NCI-H2227 (cell line): ENCODE data around the gene HLA-E.
"Not testable (repeated sequence)": the region's sequence is repeated elsewhere in the genome, so short reads cannot be mapped to it uniquely, and the experiment has no call there.

Experiments
- DNase-seq: peaks from one replicate; lab custom pipeline; 2025; ENCODE audit not compliant: unreplicated experiment; lab: John Stamatoyannopoulos, UW

The HLA-E gene

DNA sequence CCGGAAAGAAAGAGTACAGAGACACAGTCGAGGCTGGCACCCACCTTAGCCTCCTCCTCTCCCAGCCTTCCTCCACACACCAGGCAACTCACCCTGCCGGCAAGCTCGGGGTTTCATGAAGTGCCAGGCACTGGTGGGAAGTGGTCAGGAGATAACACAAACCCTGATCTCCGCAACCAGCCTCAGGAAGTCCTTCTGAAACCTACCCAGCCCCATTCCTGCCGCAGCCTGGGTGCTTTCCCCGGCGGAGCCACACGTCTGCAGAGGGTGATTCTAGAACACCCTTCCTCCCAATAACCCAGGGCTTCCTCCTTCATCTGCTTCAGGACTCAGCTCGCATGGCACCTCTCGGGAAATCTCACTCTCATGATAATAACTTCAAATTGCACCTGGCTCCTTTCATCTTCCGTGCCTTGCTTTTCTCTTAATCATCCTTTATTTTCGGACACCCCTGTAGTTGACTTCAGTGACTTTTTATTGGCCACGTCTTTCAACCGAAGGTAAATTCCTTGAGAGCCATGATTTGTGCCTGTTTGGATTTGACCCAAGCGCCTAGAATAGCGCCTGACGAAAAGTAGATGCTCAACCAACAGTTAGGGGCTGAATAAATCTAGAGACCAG lies 8.7 kb upstream of the HLA-E start:
- no peak for DNase-seq

DNA sequence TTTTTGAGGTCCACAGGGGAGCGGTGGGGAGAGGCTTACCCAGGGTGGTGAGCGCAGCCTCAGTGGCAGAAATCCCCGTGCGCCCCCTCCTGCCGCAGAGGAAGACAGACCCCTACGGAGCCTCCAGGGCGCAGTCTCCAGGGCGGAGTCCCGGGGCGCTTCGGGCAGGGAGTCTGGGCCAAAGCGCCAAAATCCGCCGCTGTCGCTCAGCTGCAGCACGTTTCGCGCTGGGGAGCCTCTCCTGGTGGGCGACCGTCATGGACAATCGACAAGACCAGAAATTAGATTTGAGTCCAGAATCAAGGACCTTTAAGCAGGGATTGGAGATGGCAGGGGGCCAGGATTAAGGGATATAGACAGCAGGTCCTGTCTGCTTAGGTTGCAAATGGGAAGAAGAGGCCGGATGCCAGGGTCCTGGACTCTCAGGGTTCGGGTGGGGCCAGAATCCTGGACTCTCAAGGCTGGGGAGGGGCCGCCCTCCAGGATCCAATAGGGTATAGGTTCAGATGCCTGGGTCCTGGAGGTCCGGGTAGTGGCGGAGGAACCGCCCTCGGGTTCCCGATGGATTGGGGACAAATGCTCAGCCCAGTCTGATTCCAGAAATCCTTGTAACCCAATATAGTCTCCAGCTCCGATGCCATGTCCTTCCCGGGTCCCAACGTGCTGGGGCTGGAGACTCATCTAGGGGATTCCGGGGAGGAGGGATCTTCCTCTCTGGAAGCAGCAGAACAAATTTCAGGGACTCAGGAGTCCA lies 7.9 kb upstream of the HLA-E start:
- DNase-seq, result no peak

DNA sequence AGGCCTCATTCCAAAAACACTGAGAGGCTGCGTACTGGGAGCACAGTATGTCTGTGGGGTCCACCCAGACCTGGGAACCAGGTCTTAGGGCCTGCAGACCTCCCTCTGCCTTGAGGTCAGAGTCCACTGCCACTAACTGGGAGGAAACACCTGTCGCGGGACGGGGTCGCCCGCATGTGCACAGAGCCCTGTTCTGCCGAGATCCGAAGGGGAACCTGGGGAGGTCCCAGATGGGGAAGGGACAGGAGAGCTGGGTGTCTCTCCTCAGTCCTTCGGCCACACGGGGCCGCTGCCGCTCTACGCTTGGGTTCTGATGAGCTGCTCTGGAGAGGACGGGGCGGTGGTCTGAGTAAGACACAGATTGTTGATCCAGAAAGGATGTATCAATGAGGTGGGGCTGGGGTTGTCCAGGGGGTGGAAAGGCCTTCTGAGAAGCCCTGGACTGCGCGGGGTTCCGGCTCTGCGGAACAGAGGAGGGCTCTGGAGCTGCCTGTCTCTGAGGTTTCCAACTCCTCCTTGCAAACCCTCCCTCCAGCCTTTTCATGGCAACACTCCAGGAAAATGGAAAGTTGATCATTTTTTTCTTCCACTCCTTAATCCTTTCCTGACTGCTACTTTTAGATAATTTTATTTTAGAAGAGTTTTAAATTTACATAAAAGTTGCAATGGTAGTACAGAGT lies 7.2 kb upstream of the HLA-E start:
- peak; percentile 75 for DNase-seq

DNA sequence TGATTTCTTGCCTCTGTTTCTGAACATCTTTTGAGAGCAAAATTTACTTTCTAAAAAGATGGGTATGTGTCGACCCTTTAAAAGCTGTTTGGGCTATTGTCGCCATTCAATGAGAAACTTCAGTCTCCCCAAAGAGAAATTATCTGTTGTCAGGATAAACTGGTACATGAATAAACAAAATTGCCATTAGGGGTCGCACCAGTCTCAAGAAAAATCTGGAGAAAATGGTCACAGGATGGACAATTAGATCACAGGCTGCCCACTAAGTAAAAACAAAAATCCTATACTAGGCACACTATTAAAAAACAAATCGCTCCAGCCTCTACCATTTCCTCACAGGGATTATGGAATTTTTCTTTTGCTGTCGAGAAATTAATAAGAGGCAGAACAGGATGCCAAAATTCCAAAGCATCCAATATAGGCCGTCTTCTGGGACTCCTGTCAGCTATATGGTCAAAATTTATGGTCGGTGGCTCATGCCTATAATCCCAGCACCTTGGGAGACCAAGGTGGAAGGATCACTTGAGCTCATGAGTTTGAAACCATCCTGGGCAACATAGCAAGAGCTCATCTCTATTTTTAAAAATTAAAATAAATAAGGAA lies 5.5 kb upstream of the HLA-E start:
- peak; percentile 62 for DNase-seq

DNA sequence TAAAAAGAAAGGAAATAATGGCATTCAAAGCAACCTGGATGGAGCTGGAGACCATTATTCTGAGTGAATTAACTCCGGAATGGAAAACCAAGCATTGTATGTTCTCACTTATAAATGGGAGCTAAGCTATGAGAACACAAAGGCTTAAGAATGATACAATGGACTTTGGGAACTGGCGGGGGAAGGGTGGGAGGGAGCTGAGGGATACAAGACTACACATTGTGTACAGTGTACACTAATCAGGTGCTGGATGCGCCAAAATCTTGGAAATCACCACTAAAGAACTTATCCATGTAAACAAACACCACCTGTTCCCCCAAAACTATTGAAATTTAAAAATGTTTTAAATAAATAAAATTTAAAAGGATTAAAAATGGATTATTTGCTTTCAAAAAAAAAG lies 4.1 kb upstream of the HLA-E start:
- no peak for DNase-seq

DNA sequence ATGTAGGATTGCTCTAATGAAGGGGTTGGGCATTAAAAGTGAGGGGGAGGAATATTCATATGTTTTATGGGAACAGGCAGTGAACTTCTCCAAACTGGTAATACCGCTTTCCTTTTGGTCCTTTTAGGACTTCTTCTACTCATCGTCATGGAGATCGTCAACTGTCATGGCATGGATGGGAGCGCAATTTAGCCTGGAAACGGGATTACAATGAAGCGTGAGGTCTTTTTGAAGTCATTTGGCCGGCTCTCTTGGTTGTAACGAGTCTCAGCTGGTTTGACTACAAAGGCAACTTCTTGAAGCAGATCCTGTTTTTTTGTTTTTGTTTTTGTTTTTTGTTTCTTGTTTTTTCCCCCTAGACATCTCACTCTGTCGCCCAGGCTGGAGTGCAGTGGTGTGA lies 1.4 kb upstream of the HLA-E start:
- DNase-seq, result no peak

DNA sequence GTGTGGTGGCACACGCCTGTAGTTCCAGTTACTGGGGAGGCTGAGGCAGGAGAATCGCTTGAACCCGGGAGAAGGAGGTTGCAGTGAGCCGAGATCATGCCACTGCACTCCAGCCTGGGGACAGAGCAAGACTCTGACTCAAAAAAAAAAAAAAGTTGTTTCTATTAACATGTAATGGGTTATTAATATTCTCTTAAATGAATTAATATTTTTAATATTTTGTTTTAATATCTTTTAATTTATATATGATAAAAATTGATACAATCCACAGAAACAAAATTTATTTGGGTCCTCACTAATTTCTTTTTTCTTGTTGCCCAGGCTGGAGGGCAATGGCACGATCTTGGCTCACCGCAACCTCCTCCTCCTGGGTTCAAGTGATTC lies 620 bp upstream of the HLA-E start:
- DNase-seq, result not testable (repeated sequence)

DNA sequence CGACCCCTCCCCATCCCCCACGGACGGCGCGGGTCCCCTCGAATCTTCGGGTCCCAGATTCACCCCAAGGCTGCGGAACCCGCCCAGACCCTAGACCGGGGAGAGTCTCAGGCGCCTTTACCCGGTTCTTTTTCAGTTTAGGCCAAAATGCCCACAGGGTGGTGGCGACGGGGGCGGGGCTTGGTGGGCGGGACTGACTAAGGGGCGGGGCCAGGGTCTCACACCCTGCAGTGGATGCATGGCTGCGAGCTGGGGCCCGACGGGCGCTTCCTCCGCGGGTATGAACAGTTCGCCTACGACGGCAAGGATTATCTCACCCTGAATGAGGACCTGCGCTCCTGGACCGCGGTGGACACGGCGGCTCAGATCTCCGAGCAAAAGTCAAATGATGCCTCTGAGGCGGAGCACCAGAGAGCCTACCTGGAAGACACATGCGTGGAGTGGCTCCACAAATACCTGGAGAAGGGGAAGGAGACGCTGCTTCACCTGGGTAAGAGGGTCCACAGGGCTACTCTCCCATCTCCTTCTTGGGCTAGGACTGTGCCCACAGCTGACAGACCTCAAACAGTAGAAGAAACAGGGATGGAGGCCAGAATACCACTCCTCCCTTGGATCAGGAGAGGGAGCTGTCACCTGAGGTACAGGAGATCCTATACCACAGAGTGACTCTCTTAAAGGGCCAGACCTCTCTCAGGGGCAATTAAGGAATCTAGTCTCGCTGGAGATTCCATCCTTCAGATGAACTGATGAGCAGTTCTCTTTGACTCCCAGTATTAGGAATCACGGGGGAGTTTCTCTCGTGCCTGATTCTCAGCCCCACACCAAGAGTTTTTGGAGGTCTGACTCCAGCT lies 942 bp downstream of the HLA-E start:
- DNase-seq, result peak; percentile 31

DNA sequence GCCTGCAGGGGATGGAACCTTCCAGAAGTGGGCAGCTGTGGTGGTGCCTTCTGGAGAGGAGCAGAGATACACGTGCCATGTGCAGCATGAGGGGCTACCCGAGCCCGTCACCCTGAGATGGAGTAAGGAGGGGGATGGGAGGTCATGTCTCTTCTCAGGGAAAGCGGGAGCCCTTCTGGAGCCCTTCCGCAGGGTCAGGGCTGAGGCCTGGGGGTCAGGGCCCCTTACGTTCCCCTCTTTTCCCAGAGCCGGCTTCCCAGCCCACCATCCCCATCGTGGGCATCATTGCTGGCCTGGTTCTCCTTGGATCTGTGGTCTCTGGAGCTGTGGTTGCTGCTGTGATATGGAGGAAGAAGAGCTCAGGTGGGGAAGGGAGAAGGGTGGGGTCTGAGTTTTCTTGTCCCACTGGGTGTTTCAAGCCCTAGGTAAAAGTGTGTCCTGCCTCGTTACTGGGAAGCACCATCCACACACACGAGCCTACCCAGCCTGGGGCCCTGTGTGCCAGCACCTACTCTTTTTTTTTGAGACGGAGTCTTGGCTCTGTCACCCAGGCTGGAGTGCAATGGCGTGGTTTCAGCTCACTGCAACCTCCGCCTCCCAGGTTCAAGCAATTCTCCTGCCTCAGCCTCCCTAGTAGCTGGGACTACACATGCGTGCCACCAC lies 2.1 kb downstream of the HLA-E start:
- not testable (repeated sequence) for DNase-seq

DNA sequence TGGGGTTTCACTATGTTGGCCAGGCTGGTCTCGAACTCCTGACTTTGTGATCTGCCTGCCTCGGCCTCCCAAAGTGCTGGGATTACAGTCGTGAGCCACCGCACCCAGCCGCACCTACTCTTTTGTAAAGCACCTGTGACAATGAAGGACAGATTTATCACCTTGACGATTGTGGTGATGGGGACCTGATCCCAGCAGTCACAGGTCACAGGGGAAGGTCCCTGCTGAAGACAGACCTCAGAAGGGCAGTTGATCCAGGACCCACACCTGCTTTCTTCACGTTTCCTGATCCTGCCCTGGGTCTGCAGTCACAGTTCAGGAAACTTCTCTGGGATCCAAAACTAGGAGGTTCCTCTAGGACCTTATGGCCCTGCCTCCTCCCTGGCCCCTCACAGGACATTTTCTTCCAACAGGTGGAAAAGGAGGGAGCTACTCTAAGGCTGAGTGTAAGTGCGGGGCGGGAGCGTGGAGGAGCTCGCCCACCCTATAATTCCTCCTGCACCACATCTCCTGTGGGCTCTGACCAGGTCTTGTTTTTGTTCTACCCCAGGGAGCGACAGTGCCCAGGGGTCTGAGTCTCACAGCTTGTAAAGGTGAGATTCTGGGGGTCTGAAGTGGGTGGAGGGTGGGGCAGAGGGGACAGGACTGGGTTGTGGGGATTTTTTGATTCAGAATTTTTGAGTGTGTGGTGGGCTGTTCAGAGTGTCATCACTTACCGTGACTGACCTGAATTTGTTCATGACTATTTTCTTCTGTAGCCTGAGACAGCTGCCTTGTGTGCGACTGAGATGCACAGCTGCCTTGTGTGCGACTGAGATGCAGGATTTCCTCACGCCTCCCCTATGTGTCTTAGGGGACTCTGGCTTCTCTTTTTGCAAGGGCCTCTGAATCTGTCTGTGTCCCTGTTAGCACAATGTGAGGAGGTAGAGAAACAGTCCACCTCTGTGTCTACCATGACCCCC lies 3.0 kb downstream of the HLA-E start:
- no peak for DNase-seq

DNA sequence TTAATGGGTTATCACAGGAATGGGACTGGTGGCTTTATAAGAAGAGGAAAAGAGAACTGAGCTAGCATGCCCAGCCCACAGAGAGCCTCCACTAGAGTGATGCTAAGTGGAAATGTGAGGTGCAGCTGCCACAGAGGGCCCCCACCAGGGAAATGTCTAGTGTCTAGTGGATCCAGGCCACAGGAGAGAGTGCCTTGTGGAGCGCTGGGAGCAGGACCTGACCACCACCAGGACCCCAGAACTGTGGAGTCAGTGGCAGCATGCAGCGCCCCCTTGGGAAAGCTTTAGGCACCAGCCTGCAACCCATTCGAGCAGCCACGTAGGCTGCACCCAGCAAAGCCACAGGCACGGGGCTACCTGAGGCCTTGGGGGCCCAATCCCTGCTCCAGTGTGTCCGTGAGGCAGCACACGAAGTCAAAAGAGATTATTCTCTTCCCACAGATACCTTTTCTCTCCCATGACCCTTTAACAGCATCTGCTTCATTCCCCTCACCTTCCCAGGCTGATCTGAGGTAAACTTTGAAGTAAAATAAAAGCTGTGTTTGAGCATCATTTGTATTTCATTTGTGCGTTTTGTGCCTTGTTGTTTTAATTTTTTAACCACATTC lies 4.4 kb downstream of the HLA-E start:
- no peak for DNase-seq

DNA sequence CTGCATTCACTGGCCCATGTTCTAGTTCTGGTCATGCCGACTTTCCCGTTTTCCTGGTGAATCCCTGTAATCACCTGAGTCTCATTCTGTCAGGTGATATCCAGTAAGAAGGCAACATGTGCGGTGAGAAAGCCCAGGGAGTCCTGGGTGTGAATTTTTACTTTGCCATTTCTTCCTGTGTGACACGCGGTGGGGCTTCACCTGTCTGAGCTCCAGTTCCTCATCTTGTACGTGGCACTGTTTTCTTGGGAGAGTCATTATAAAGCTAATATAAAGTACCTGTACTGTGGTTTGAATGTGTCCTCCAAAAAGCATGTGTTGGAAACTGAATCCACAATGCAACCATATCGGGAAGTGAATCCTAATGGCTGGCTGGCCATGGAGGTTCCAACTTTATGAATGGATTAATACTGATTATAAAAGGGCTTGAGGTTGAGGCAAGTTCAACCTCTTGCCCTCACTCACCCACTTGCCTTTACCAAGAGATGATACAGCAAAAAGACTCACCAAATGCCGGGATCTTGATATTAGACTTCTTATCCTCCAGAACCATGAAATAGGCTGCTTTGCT lies 5.1 kb downstream of the HLA-E start:
- DNase-seq, result no peak

DNA sequence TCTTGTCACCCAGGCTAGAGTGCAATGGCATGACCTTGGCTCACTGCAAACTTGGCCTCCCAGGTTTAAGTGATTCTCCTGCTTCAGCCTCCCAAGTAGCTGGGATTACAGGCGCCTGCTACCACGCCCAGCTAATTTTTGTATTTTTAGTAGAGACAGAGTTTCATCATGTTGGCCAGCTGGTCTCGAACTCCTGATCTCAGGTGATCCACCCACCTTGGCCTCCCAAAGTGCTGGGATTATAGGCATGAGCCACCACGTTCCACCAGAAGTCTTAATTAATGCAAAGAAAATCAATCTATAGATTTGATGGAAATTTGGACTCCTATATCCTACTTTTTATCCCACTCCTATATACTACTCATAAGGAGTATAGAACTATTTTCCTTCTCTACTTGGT lies 5.8 kb downstream of the HLA-E start:
- not testable (repeated sequence) for DNase-seq

DNA sequence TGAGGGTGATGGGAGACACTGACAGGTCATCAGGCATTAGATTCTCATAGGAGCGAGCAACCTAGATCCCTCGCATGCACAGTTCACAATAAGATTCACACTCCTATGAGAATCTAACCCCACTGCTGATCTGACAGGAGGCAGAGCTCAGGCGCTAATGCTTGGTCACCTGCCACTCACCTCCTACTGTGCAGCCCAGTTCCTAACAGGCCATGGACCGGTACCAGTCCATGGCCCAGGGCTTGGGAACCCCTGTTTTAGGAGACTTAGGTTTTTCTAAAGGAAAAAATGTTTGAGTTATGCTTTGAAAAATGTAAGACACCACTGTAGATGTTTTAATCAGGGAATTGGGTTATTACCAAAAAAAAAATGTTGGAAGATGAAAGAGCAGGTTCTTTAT lies 6.7 kb downstream of the HLA-E start:
- DNase-seq, result no peak

DNA sequence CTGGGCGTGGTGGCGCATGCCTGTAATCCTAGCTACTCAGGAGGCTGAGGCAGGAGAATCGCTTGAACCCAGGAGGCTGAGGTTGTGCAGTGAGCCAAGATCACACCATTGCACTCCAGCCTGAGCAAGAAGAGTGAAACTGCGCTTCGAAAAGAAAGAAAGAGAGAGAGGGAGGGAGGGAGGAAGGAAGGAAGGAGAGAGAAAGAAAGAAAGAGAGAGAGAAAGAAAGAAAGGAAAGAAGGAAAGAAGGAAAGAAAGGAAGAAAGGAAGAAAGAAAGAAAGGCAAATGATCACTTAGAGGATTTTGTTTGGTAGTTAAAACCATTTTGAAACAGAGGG lies 7.9 kb downstream of the HLA-E start:
- DNase-seq, result not testable (repeated sequence)

DNA sequence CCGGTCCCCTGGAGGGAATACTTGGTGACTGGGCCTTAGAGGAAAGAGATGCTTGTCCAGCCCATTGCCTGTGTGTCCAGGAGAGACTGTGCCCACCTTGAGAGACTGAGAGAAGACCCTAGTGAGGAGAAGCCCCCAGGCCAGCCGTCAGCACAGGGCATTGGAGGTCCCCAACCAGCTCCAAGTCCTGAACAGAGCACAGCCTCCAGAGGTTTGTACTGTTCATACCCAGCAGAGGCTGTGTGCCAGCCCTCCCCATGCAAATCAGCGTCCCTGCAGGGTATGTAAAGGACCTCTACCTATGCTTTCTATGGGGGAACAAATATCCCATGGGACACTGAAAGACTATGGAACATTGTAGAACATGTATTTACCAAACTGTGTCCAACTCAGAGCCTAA lies 8.4 kb downstream of the HLA-E start:
- no peak for DNase-seq

DNA sequence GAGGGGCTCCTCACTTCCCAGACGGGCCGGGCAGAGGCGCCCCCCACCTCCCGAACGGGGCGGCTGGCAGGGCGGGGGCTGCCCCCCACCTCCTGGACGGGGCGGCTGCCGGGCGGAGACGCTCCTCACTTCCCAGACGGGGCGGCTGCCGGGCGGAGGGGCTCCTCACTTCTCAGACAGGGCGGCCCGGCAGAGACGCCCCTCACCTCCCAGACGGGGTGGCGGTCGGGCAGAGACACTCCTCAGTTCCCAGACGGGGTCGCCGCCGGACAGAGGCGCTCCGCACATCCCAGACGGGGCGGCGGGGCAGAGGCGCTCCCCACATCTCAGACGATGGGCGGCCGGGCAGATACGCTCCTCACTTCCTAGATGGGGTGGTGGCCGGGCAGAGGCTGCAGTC lies 9.4 kb downstream of the HLA-E start:
- not testable (repeated sequence) for DNase-seq

DNA sequence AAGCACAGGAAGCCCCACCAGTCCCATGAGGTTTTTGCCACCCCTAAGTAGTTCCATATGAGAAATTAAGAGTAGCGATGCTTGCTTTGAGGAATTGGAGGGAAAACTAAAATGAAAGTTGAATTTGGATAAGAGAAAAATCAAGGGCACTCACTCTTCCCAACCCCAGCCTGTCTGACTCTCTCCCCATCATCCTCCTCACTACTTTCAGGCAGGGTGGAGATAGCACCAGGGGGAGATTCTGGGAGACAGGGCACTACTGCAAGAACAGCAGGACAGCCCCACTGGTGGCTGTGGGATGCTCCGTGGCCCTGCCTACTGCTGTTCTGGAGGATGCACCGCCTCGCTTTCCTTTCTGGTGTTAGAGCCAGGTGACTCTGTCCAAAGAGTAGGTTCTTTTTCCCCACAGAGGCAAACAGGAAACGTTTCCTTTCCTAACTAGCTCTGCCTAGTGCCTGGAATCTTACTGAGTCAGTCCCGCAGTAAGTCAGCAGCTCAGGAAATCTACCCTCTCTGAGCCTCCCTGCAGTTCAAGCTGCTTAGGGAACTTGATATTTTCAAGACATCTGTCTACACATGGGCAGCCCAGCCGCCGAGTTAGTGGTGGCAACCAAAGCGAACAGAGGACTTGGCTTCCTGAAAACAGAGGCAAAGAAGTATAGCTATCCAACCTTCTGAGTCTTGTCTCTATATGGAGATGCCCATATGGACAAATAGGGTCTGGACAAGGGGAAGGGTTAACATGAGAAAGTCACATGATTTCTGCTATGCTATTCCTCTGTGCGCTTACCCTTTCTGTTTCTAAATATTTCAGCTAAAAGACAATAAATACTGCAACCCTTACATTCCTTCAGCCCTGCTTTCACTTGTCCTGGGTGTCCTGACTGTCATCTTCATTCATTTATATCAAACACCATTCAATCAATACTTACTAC lies 11.4 kb downstream of the HLA-E start:
- no peak for DNase-seq
